Measurements from ENCODE around the gene TBCD. TPM values are rescaled to one million over a fixed set of nuclear protein-coding genes. Genes with fewer than 3 reads are reported as not detected.

Gene TBCD
- total RNA-seq, 1 donor from 2014 or later, result 84.8 TPM

DNA sequence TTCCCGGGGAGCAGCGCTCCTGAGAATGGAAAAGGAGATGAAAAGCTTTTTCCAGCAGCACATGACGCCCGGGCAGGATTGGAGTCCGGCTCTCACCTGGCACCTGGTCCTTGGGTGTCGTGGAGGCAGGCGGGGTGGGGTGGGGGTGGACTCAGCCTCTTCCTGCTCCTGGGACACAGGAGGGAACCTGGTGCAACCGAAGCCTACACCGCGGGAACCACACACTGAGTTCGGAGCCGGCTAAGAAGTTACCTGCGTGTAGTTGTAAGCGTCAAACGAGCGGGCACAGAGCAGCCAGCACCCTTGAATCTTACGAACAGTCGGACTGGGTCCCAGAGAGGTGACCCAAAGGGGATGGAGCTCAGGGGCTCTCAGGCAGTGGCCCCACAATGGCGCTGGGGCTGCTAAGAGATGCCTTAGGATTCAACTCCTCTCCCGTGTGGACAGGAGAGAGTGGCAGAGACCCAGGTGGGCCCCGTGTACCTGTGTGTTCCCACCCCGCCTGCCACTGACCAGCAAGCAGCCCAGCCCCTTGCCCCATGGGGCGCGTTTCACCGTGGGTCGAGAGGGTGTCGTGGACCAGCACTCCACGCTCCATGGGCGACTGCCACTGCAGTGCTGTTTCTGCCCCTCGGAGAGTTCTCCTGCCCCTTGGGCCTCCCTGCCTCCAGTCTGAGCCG is 221.7 kb downstream of the TBCD start:
- Histone ChIP-seq H3K36me3 (no peaks in the 10 kb centered on the region), H3K9me3 (no peaks in the 10 kb centered on the region), H3K27me3 (ENCODE audit: low read depth) (no peaks in the 10 kb centered on the region), H3K4me1 (peaks cover 5% of the 10 kb centered on the region), H3K4me3 (no peak overlapping the region), H3K27ac (no peak overlapping the region)
- intact Hi-C loops (cut with DNase I), result no loop called here
- TF ChIP-seq CTCF (IDR thresholded peaks at IDR 0.05), result no peak
- ATAC-seq, result peak; percentile 9 to 26
- DNase-seq, result no peak

DNA sequence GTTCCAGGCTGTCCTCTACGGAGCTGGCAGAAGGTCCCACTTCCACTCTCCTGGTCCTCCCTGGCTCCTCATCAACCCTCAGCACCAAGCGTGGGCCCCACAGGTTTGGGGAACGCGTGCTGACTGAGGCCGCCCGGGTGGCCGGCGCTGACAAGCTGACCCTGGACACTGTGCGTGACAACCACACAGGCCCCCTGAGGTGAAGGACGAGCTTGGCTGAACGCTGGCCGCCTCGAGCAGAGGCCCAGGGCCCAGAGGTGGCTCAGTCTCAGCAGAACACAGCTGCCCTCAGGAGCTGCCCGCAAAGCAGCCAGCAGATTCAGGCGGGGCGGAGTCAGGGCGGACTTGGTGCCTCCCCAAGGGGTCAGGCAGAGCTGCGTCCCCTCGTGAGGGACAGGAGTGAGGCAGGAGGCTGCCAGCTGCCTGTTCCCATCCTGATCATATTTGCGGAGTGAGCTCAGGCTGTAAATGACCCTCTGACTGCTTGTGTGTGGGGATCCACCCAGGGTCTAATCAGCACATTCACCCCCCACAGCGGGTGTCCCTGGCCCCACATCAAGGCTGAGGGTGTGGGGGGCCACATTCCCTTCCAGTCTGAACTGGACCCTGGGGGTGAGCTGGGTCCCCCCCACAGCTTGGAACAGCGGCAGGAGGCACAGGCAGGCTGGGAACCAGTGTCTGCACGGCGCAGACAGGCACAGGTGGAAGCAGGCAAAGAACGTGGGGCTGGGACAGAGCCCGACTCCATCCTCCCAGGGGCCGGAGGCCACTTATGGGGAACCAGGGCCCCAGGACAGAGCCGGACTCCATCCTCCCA is 222.5 kb downstream of the TBCD start:
- Histone ChIP-seq H3K36me3 (no peaks in the 10 kb centered on the region), H3K4me1 (peaks cover 7% of the 10 kb centered on the region), H3K27ac (no peak overlapping the region), H3K9me3 (no peaks in the 10 kb centered on the region), H3K27me3 (ENCODE audit: low read depth) (no peaks in the 10 kb centered on the region), H3K4me3 (no peak overlapping the region)
- ATAC-seq (peak in 1 of 2 donors; percentile 30), DNase-seq (no peak)
- TF ChIP-seq CTCF (IDR thresholded peaks at IDR 0.05), result no peak
- intact Hi-C loops (cut with DNase I), result no loop called here

- Histone ChIP-seq H3K27me3 (ENCODE audit: low read depth) (no peaks in the 10 kb centered on the region), H3K4me1 (peaks cover 12% of the 10 kb centered on the region), H3K9me3 (no peaks in the 10 kb centered on the region), H3K4me3 (no peak overlapping the region), H3K36me3 (no peaks in the 10 kb centered on the region), H3K27ac (no peak overlapping the region)
- no peak for TF ChIP-seq CTCF (IDR thresholded peaks at IDR 0.05)
- intact Hi-C loops (cut with DNase I), result no loop called here
- ATAC-seq (no peak), DNase-seq (no peak)
These were observed 225.2 kb downstream of the TBCD start for GRCh38 chr17:82976982-82977488.

GRCh38 chr17:82977606-82978005 is 225.7 kb downstream of the TBCD start:
- DNase-seq, result no peak
- H3K36me3 ChIP-seq, result no peaks in the 10 kb centered on the region
- H3K4me1 ChIP-seq, result peaks cover 12% of the 10 kb centered on the region
- no peaks in the 10 kb centered on the region for H3K27me3 ChIP-seq (ENCODE audit: low read depth)
- no peaks in the 10 kb centered on the region for H3K9me3 ChIP-seq
- intact Hi-C loops (cut with DNase I), result no loop called here
- no peak overlapping the region for H3K4me3 ChIP-seq
- no peak for TF ChIP-seq CTCF (IDR thresholded peaks at IDR 0.05)
- H3K27ac ChIP-seq, result no peak overlapping the region
- no peak for ATAC-seq

DNA sequence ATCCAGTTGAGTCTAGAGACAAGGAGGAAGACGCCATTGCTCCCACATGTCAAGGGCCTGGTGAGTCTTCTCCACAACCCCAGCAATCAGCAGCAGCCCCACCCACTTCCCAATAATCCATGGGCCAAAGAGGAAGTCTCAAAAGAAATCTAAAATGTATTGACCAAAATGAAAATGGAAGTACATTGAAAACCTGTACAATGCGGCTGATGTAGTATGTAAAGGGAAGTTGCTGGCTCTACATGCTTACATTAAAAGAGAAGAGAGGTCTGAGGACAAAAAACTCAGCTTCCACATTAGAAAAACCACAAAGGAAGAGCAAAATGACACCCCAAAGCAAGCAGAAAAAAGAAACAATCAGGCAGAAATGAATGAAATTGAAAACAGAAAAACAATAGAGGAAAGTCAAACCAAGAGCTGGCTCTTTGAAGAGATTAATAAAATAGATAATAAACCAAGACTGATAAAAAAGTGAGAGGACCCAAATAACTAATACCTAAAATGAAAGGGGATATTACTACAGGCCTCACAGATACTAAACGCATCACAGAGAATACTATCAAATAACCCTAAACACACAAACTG is 227.0 kb downstream of the TBCD start:
- ATAC-seq (peak; percentile 69 to 73), DNase-seq (peak; percentile 70)
- Histone ChIP-seq H3K4me3 (no peak overlapping the region), H3K36me3 (no peaks in the 10 kb centered on the region), H3K27ac (no peak overlapping the region), H3K4me1 (peaks cover 12% of the 10 kb centered on the region), H3K27me3 (ENCODE audit: low read depth) (no peaks in the 10 kb centered on the region), H3K9me3 (no peaks in the 10 kb centered on the region)
- intact Hi-C loops (cut with DNase I), result no loop called here
- no peak for TF ChIP-seq CTCF (IDR thresholded peaks at IDR 0.05)

Measured in lower lobe of right lung (tissue), 2 donors.